Esophagus squamous epithelium (tissue), 5 donors: ENCODE data around the gene POLK. TPM values are rescaled to one million over a fixed set of nuclear protein-coding genes. Genes with fewer than 3 reads are reported as not detected.

Experiments used
- DNase-seq: peaks from one replicate; lab custom pipeline; 2025; lab: John Stamatoyannopoulos, UW
- H3K27ac ChIP-seq, 4 donors: fragments of 200-600 bp; sonication (generic); one replicate each; pipeline ENCODE4 v1.5.1; 2016 to 2019; ENCODE audit warnings: mild to moderate bottlenecking in 1 of 4
- H3K27me3 ChIP-seq, 4 donors: fragments of 200-600 bp; sonication (generic); 1 replicate in 3 of 4; 2 replicates in 1 of 4; pipeline versions ENCODE4 v1.5.1 to v1.6.0; 2017 to 2021; ENCODE audit warnings: antibody characterized with exemption in 1 of 4
- H3K36me3 ChIP-seq, 3 donors: fragments of 200-600 bp; sonication (generic); one replicate each; pipeline ENCODE4 v1.5.1; 2016 to 2019
- H3K4me1 ChIP-seq, 3 donors: fragments of 200-600 bp; sonication (generic); one replicate each; pipeline ENCODE4 v1.5.1; 2017 to 2019
- H3K4me3 ChIP-seq, 4 donors: fragments of 200-600 bp; sonication (generic); 1 replicate in 3 of 4; 2 replicates in 1 of 4; pipeline ENCODE4 v1.5.1; 2016 to 2019; ENCODE audit warnings: mild to moderate bottlenecking in 2 of 4, moderate library complexity in 1 of 4
- H3K9me3 ChIP-seq, 3 donors: fragments of 200-600 bp; sonication (generic); one replicate each; pipeline ENCODE4 v1.5.1; 2016 to 2019
- POLR2A ChIP-seq, 4 donors: fragments of 450-650 bp; IDR thresholded peaks; one replicate each; pipeline ENCODE4 v1.6.1; 2017; ENCODE audit warnings: antibody characterized with exemption in 4 of 4, mild to moderate bottlenecking in 4 of 4, moderate library complexity in 3 of 4
- WGBS, 2 donors: methylation state at CpG; one replicate each; pipeline ENCODE4 v1.1.5; 2018; 5-methylcytosine and 5-hydroxymethylcytosine counted together
- intact Hi-C: fragments of 100-400 bp; cut with DNase I; formaldehyde crosslinking; loops from one replicate; pipeline ENCODE4 v1.15.0; 2022
- total RNA-seq, 4 donors: library from RNA; depleted of rRNA; stranded (reverse); fragments of >200 nt; gene quantifications; one replicate each; pipeline ENCODE4 v1.1.0, GENCODE V29; 2016
- TF ChIP-seq, protein P1 (sequence below), 6 experiments: fragments of 450-650 bp in 4 of 6; fragments of 200-600 bp in 2 of 6; sonication (generic) in 2 of 6; IDR thresholded peaks; one replicate each; pipeline ENCODE4 v1.5.1; 2016 to 2019; ENCODE audit warnings: antibody characterized with exemption in 6 of 6, mild to moderate bottlenecking in 4 of 6, moderate library complexity in 4 of 6
- donor health status: DM: yes; HTN: yes; CAD: no.

The POLK gene
- total RNA-seq, 4 donors from 2014 or later, result 8.6 to 27.5 (median 14.1) TPM

- 32 to 47% methylated on average over 1 of the region's 1 CpG for WGBS, 2 donors
- TF ChIP-seq, protein P1, sequence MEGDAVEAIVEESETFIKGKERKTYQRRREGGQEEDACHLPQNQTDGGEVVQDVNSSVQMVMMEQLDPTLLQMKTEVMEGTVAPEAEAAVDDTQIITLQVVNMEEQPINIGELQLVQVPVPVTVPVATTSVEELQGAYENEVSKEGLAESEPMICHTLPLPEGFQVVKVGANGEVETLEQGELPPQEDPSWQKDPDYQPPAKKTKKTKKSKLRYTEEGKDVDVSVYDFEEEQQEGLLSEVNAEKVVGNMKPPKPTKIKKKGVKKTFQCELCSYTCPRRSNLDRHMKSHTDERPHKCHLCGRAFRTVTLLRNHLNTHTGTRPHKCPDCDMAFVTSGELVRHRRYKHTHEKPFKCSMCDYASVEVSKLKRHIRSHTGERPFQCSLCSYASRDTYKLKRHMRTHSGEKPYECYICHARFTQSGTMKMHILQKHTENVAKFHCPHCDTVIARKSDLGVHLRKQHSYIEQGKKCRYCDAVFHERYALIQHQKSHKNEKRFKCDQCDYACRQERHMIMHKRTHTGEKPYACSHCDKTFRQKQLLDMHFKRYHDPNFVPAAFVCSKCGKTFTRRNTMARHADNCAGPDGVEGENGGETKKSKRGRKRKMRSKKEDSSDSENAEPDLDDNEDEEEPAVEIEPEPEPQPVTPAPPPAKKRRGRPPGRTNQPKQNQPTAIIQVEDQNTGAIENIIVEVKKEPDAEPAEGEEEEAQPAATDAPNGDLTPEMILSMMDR (IDR thresholded peaks at IDR 0.05), result no peak
- TF ChIP-seq POLR2A (IDR thresholded peaks at IDR 0.05), result no peak
- DNase-seq, result no peak
- peaks cover 0 to 12% (median 0%) of the 10 kb centered on the region in 3 donors for H3K36me3 ChIP-seq
- intact Hi-C loops, result no loop called here
- H3K4me1 ChIP-seq, result peaks cover 0 to 34% (median 9%) of the 10 kb centered on the region in 3 donors
- no peak overlapping the region for H3K4me3 ChIP-seq
- no peaks in the 10 kb centered on the region for H3K27me3 ChIP-seq
- H3K27ac ChIP-seq, result no peak overlapping the region
- peaks cover 0 to 14% (median 6%) of the 10 kb centered on the region in 3 donors for H3K9me3 ChIP-seq
Observed at GRCh38 chr5:75538211-75538610, 26.5 kb downstream of the POLK start.

GRCh38 chr5:75545131-75545530 lies 33.4 kb downstream of the POLK start:
- no peak overlapping the region for H3K27ac ChIP-seq
- no peak for DNase-seq
- 78 to 84% methylated on average over 2 of the region's 2 CpGs for WGBS, 2 donors
- H3K4me1 ChIP-seq, result no peaks in the 10 kb centered on the region
- H3K36me3 ChIP-seq, result peaks cover 0 to 9% (median 0%) of the 10 kb centered on the region in 3 donors
- H3K4me3 ChIP-seq, result no peak overlapping the region
- no peak for TF ChIP-seq POLR2A (IDR thresholded peaks at IDR 0.05)
- TF ChIP-seq, protein P1 (IDR thresholded peaks at IDR 0.05), result no peak
- no peaks in the 10 kb centered on the region for H3K9me3 ChIP-seq
- intact Hi-C loops, result no loop called here
- H3K27me3 ChIP-seq, result no peaks in the 10 kb centered on the region

- DNase-seq, result no peak
- intact Hi-C loops, result no loop called here
- TF ChIP-seq POLR2A (IDR thresholded peaks at IDR 0.05), result no peak
- no peaks in the 10 kb centered on the region for H3K4me1 ChIP-seq
- no peaks in the 10 kb centered on the region for H3K9me3 ChIP-seq
- H3K27me3 ChIP-seq, result no peaks in the 10 kb centered on the region
- no peak overlapping the region for H3K27ac ChIP-seq
- H3K36me3 ChIP-seq, result peaks cover 0 to 9% (median 0%) of the 10 kb centered on the region in 3 donors
- H3K4me3 ChIP-seq, result no peak overlapping the region
- 82 to 96% methylated on average over 6 of the region's 6 CpGs for WGBS, 2 donors
Observed at GRCh38 chr5:75546830-75547229, 35.1 kb downstream of the POLK start.

GRCh38 chr5:75547812-75548211 lies 36.1 kb downstream of the POLK start:
- H3K4me1 ChIP-seq, result no peaks in the 10 kb centered on the region
- WGBS, 2 donors, result 78 to 89% methylated on average over 3 of the region's 3 CpGs
- DNase-seq, result no peak
- no peaks in the 10 kb centered on the region for H3K27me3 ChIP-seq
- no peak overlapping the region for H3K4me3 ChIP-seq
- H3K36me3 ChIP-seq, result peaks cover 0 to 16% (median 0%) of the 10 kb centered on the region in 3 donors
- no peak overlapping the region for H3K27ac ChIP-seq
- no peak for TF ChIP-seq POLR2A (IDR thresholded peaks at IDR 0.05)
- TF ChIP-seq, protein P1 (IDR thresholded peaks at IDR 0.05), result no peak
- intact Hi-C loops, result no loop called here
- H3K9me3 ChIP-seq, result no peaks in the 10 kb centered on the region

DNA sequence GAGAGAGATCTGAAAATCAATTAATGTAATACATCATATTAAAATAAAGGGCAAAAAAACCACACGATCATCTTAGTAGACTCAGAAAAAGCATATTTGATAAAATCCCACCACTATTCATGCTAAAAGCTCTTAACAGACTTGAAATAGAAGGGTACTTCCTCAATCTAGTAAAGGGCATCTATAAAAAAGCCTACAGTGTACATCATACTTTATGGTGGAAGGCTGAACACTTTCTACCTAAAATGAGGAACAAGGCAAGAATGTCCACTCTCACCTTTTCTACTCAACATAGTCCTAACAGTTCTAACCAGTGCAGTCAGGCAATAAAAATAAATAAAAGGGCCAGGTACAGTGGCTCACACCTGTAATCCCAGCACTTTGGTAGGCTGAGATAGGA lies 38.9 kb downstream of the POLK start:
- intact Hi-C loops, result no loop called here

More for the DNA sequence above, 38.9 kb downstream of the POLK start:
- Histone ChIP-seq H3K4me3 (no peak overlapping the region), H3K27me3 (no peaks in the 10 kb centered on the region), H3K36me3 (peaks cover 0 to 35% (median 0%) of the 10 kb centered on the region in 3 donors), H3K9me3 (no peaks in the 10 kb centered on the region), H3K4me1 (no peaks in the 10 kb centered on the region), H3K27ac (no peak overlapping the region)
- TF ChIP-seq POLR2A (IDR thresholded peaks at IDR 0.05), result no peak
- TF ChIP-seq, protein P1 (IDR thresholded peaks at IDR 0.05), result no peak
- 89 to 100% methylated on average over 1 of the region's 1 CpG for WGBS, 2 donors
- no peak for DNase-seq
